ENCODE measurements around the gene FCN1. TPM values are rescaled to one million over a fixed set of nuclear protein-coding genes. Genes with fewer than 3 reads are reported as not detected.

The FCN1 gene
- polyA plus RNA-seq, 1 donor (not counting 4 experiments of a cell fraction or from before 2014, with no cell fraction given) = not detected

- Histone ChIP-seq H3K9me3 (ENCODE audit: control insufficient read depth, low read depth, low read length) (no peaks in the 10 kb centered on the region), H3K9ac (ENCODE audit: control insufficient read depth, extremely low read depth, insufficient read depth, low read length) (no peak overlapping the region), H3K4me1 (ENCODE audit: control insufficient read depth, extremely low read depth, insufficient read depth, low read length) (no peaks in the 10 kb centered on the region), H3K79me2 (ENCODE audit: control insufficient read depth, insufficient read depth, low read length) (no peaks in the 10 kb centered on the region), H3K27me3 (ENCODE audit: control insufficient read depth, extremely low read depth, insufficient read depth, low read length) (no peaks in the 10 kb centered on the region), H3K27ac (ENCODE audit: control insufficient read depth, insufficient read depth, low read length) (no peak overlapping the region), H3K9me1 (ENCODE audit: control insufficient read depth, extremely low read depth, insufficient read depth, low read length) (no peaks in the 10 kb centered on the region), H4K20me1 (ENCODE audit: control insufficient read depth, extremely low read depth, insufficient read depth, low read length) (no peaks in the 10 kb centered on the region), H2AFZ (ENCODE audit: control insufficient read depth, low read length) (no peak overlapping the region), H3K4me3 (ENCODE audit: control insufficient read depth in 2 of 3, extremely low read depth in 1 of 3, insufficient read depth in 2 of 3, low read depth in 1 of 3, low read length in 3 of 3) (no peak overlapping the region), H3K36me3 (ENCODE audit: control insufficient read depth in 2 of 2, extremely low read depth in 1 of 2, insufficient read depth in 2 of 2, low read length in 2 of 2) (no peaks in the 10 kb centered on the region), H3K4me2 (ENCODE audit: control insufficient read depth, extremely low read depth, insufficient read depth, low read depth, low read length) (no peak overlapping the region)
- dilution Hi-C loops (cut with MboI; ENCODE audit: extremely low pct_ligation_motif_present, low sequenced_read_pairs) = no loop called here
- FAIRE-seq (no peak), DNase-seq (ENCODE audit: low read depth, low spot score) (no peak)
- TF ChIP-seq EZH2 (IDR thresholded peaks at IDR 0.05; ENCODE audit: low read length) = no peak
- no peak for TF ChIP-seq CTCF (optimal IDR thresholded peaks at IDR 0.05 in 1 of 3, IDR thresholded peaks at IDR 0.05 in 1 of 3, conservative IDR thresholded peaks at IDR 0.05 in 1 of 3; ENCODE audit: extremely low read depth in 1 of 3, insufficient read depth in 2 of 3, low read length in 3 of 3)
Observed at GRCh38 chr9:134950386-134951210, 32.9 kb upstream of the FCN1 start.

GRCh38 chr9:134949681-134950385 lies 32.1 kb upstream of the FCN1 start:
- no peaks in the 10 kb centered on the region for H3K9me1 ChIP-seq (ENCODE audit: control insufficient read depth, extremely low read depth, insufficient read depth, low read length)
- H3K79me2 ChIP-seq (ENCODE audit: control insufficient read depth, insufficient read depth, low read length) = no peaks in the 10 kb centered on the region
- dilution Hi-C loops (cut with MboI; ENCODE audit: extremely low pct_ligation_motif_present, low sequenced_read_pairs) = no loop called here
- H3K27me3 ChIP-seq (ENCODE audit: control insufficient read depth, extremely low read depth, insufficient read depth, low read length) = peaks cover 3% of the 10 kb centered on the region
- no peak overlapping the region for H3K9ac ChIP-seq (ENCODE audit: control insufficient read depth, extremely low read depth, insufficient read depth, low read length)
- FAIRE-seq (no peak), DNase-seq (ENCODE audit: low read depth, low spot score) (no peak)
- no peaks in the 10 kb centered on the region for H3K36me3 ChIP-seq (ENCODE audit: control insufficient read depth in 2 of 2, extremely low read depth in 1 of 2, insufficient read depth in 2 of 2, low read length in 2 of 2)
- no peak overlapping the region for H3K27ac ChIP-seq (ENCODE audit: control insufficient read depth, insufficient read depth, low read length)
- H3K4me3 ChIP-seq (ENCODE audit: control insufficient read depth in 2 of 3, extremely low read depth in 1 of 3, insufficient read depth in 2 of 3, low read depth in 1 of 3, low read length in 3 of 3) = no peak overlapping the region
- no peaks in the 10 kb centered on the region for H4K20me1 ChIP-seq (ENCODE audit: control insufficient read depth, extremely low read depth, insufficient read depth, low read length)
- no peak overlapping the region for H2AFZ ChIP-seq (ENCODE audit: control insufficient read depth, low read length)
- H3K9me3 ChIP-seq (ENCODE audit: control insufficient read depth, low read depth, low read length) = no peaks in the 10 kb centered on the region
- no peaks in the 10 kb centered on the region for H3K4me1 ChIP-seq (ENCODE audit: control insufficient read depth, extremely low read depth, insufficient read depth, low read length)
- no peak overlapping the region for H3K4me2 ChIP-seq (ENCODE audit: control insufficient read depth, extremely low read depth, insufficient read depth, low read depth, low read length)
- TF ChIP-seq CTCF (optimal IDR thresholded peaks at IDR 0.05 in 1 of 3, IDR thresholded peaks at IDR 0.05 in 1 of 3, conservative IDR thresholded peaks at IDR 0.05 in 1 of 3; ENCODE audit: extremely low read depth in 1 of 3, insufficient read depth in 2 of 3, low read length in 3 of 3) = no peak
- no peak for TF ChIP-seq EZH2 (IDR thresholded peaks at IDR 0.05; ENCODE audit: low read length)

All from keratinocyte (primary cell).